Endodermal cell (in vitro differentiated cells): Measurements from ENCODE around the gene TLE2. TPM values are rescaled to one million over a fixed set of nuclear protein-coding genes. Genes with fewer than 3 reads are reported as not detected.
"Not testable (repeated sequence)": the region's sequence is repeated elsewhere in the genome, so short reads cannot be mapped to it uniquely, and the experiment has no call there.

Source experiments
- DNase-seq: peaks from one replicate; pipeline ENCODE4 v3.0.0-alpha.2; 2017
- H3K27ac ChIP-seq: 2 replicates; pipeline ENCODE4 v1.5.1; 2013; ENCODE audit warnings: mild to moderate bottlenecking, low read depth, low read length, moderate library complexity
- H3K27me3 ChIP-seq: 2 replicates; pipeline ENCODE4 v1.6.1; 2013; ENCODE audit warnings: mild to moderate bottlenecking, low read length, moderate library complexity; ENCODE audit not compliant: insufficient read depth, control insufficient read depth, poor library complexity, severe bottlenecking
- H3K36me3 ChIP-seq: 2 replicates; pipeline ENCODE4 v1.7.0; 2013; ENCODE audit warnings: mild to moderate bottlenecking, low read length, moderate library complexity; ENCODE audit not compliant: control insufficient read depth, insufficient read depth
- H3K4me1 ChIP-seq: one replicate; pipeline ENCODE4 v1.7.0; 2013; ENCODE audit warnings: low read length; ENCODE audit not compliant: control insufficient read depth, insufficient read depth
- H3K4me3 ChIP-seq: 2 replicates; pipeline ENCODE4 v1.5.1; 2013; ENCODE audit warnings: mild to moderate bottlenecking, low read length, moderate library complexity
- H3K9ac ChIP-seq: 2 replicates; pipeline ENCODE4 v1.6.1; 2013; ENCODE audit warnings: mild to moderate bottlenecking, low read length, moderate library complexity; ENCODE audit not compliant: poor library complexity, severe bottlenecking; ENCODE audit errors: extremely low read depth
- H3K9me3 ChIP-seq: 2 replicates; pipeline ENCODE4 v1.6.1; 2013; ENCODE audit warnings: mild to moderate bottlenecking, low read length, moderate library complexity; ENCODE audit not compliant: control insufficient read depth
- H3K27ac Mint-ChIP-seq: 2 replicates; pipeline ENCODE4 v1.8.0; 2020; ENCODE audit warnings: mixed read lengths
- H3K27me3 Mint-ChIP-seq: 2 replicates; pipeline ENCODE4 v1.8.0; 2021; ENCODE audit warnings: mild to moderate bottlenecking, mixed read lengths; ENCODE audit not compliant: insufficient read depth
- H3K36me3 Mint-ChIP-seq: 2 replicates; pipeline ENCODE4 v1.8.0; 2020; ENCODE audit warnings: low read depth, mixed read lengths
- H3K4me1 Mint-ChIP-seq: 2 replicates; pipeline ENCODE4 v1.8.0; 2020; ENCODE audit warnings: mixed read lengths
- H3K4me3 Mint-ChIP-seq: 2 replicates; pipeline ENCODE4 v1.8.0; 2020; ENCODE audit warnings: mild to moderate bottlenecking, moderate library complexity, mixed read lengths
- H3K9me3 Mint-ChIP-seq: 2 replicates; pipeline ENCODE4 v1.8.0; 2020; ENCODE audit warnings: mild to moderate bottlenecking, mixed read lengths
- CTCF ChIP-seq: fragments of 200-600 bp; sonication (generic); conservative IDR thresholded peaks from 2 replicates; pipeline ENCODE4 v1.5.0; 2021; ENCODE audit warnings: antibody characterized with exemption, mild to moderate bottlenecking
- WGBS, 2 experiments: methylation state at CpG; one replicate each; pipeline versions ENCODE4 v1.1.5 to v1.1.7; 2013; ENCODE audit warnings: missing lambda C conversion rate in 2 of 2, mixed read lengths in 1 of 2; ENCODE audit not compliant: insufficient coverage in 1 of 2, insufficient read length in 1 of 2; 5-methylcytosine and 5-hydroxymethylcytosine counted together
- total RNA-seq, 2 donors: library from RNA; stranded (reverse); fragmentation: NEBNext Ultra II Directional in 1 of 2; extraction: Animal tissue kit (Norgen Biotek cat#: 25700) in 1 of 2; gene quantifications; 2 replicates in 1 of 2; 3 replicates in 1 of 2; pipeline ENCODE4 v1.2.1, GENCODE V29; 2021

TLE2 gene
- total RNA-seq, 2 donors from 2014 or later = 75.0 to 80.3 TPM

GRCh38 chr19:2992958-2993357, 36.1 kb downstream of the TLE2 start:
- H3K27me3 Mint-ChIP-seq = peaks cover 8% of the 10 kb centered on the region
- H3K4me1 ChIP-seq = no peaks in the 10 kb centered on the region
- no peaks in the 10 kb centered on the region for H3K9me3 ChIP-seq
- peaks cover 8% of the 10 kb centered on the region for H3K36me3 ChIP-seq
- H3K4me3 Mint-ChIP-seq = no peak overlapping the region
- no peak for TF ChIP-seq CTCF
- no peak for DNase-seq
- no peak overlapping the region for H3K9ac ChIP-seq
- H3K27ac ChIP-seq = no peak overlapping the region
- 64 to 86% methylated on average over 9 to 14 of the region's 14 CpGs for WGBS, 2 experiments
- peaks cover 23% of the 10 kb centered on the region for H3K36me3 Mint-ChIP-seq
- no peaks in the 10 kb centered on the region for H3K9me3 Mint-ChIP-seq
- no peak overlapping the region for H3K27ac Mint-ChIP-seq
- H3K27me3 ChIP-seq = no peaks in the 10 kb centered on the region
- no peak overlapping the region for H3K4me3 ChIP-seq
- H3K4me1 Mint-ChIP-seq = peaks cover 3% of the 10 kb centered on the region

DNA sequence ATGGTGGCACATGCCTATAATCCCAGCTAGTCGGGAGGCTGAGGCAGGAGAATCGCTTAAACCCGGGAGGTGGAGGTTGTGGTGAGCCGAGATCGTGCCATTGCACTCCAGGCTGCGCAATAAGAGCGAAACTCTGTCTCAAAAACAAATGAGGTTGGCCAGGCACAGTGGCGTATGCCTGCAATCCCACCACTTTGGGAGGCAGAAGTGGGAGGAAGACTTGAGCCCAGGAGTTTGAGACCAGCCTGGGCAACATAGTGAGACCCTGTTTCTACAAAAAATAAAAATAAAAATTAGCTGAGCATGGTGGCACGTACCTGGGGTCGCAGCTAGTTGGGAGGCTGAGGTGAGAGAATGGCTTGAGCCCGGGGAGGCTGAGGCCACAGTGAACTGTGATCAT, 36.7 kb downstream of the TLE2 start:
- not testable (repeated sequence) for H3K4me3 Mint-ChIP-seq, DNase-seq, H3K27me3 Mint-ChIP-seq, H3K4me1 ChIP-seq, H3K27me3 ChIP-seq, H3K36me3 ChIP-seq, H3K9ac ChIP-seq, H3K9me3 Mint-ChIP-seq, H3K27ac Mint-ChIP-seq, H3K4me3 ChIP-seq, H3K4me1 Mint-ChIP-seq, H3K9me3 ChIP-seq, H3K27ac ChIP-seq
- H3K36me3 Mint-ChIP-seq = peaks cover 17% of the 10 kb centered on the region
- WGBS, 2 experiments = 94 to 95% methylated on average over 11 of the region's 11 CpGs

- no peak for DNase-seq
- no peak for TF ChIP-seq CTCF
Measured at GRCh38 chr19:2989236-2989946, 39.7 kb downstream of the TLE2 start.

More at GRCh38 chr19:2989236-2989946, 39.7 kb downstream of the TLE2 start:
- H3K27me3 ChIP-seq = no peaks in the 10 kb centered on the region
- H3K27ac ChIP-seq = no peak overlapping the region
- H3K9me3 ChIP-seq = no peaks in the 10 kb centered on the region
- no peaks in the 10 kb centered on the region for H3K36me3 ChIP-seq
- Mint-ChIP-seq H3K4me1 (peaks cover 14% of the 10 kb centered on the region), H3K27me3 (peaks cover 14% of the 10 kb centered on the region), H3K4me3 (no peak overlapping the region), H3K9me3 (no peaks in the 10 kb centered on the region), H3K27ac (no peak overlapping the region), H3K36me3 (peaks cover 6% of the 10 kb centered on the region)
- H3K9ac ChIP-seq = no peak overlapping the region
- no peak overlapping the region for H3K4me3 ChIP-seq
- 90 to 92% methylated on average over 13 to 15 of the region's 15 CpGs for WGBS, 2 experiments
- peaks cover 10% of the 10 kb centered on the region for H3K4me1 ChIP-seq
